ENCODE results near the gene MPPE1.

DNA sequence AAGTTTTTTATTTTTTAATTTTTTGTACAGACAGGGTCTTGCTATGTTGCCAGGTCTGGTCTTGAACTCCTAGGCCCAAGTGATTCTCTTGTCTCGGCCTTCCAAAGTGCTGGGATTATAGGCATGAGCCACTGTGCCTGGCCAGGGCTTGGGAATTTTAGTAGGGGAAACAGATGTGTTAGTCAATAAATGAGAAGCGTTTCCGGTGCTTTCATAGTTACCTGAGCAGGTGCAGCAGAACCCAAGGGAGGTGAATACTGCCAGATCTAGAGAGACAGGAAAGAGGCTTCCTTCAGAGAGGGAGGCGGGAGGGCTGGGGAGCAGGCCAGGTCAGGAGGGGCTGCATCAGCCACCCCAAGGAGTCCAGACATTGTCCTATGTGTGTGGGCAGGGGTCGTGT, 42.7 kb upstream of the MPPE1 start:
- TF ChIP-seq CTCF (IDR thresholded peaks at IDR 0.05; ENCODE audit: low read depth, low read length), result no peak
- no peak for TF ChIP-seq EZH2phosphoT487 (IDR thresholded peaks at IDR 0.05; ENCODE audit: low read depth)

All from OCI-LY3 (cell line).